MM.1S (cell line): ENCODE data around the gene FUS.

Source experiments
- CTCF ChIP-seq: fragments of 300-600 bp; sonication (generic); IDR thresholded peaks from 2 replicates; pipeline ENCODE4 v1.5.1; 2016; ENCODE audit warnings: antibody characterized with exemption, low read length, mixed read lengths
- EZH2 ChIP-seq: fragments of 300-600 bp; sonication (generic); optimal IDR thresholded peaks from 2 replicates; pipeline ENCODE3; 2017; ENCODE audit warnings: low read depth, mild to moderate bottlenecking, antibody characterized with exemption, low read length, mixed read lengths
- EZH2phosphoT487 ChIP-seq: fragments of 300-600 bp; sonication (generic); IDR thresholded peaks from 2 replicates; pipeline ENCODE4 v1.6.1; 2018; ENCODE audit warnings: antibody characterized with exemption, low read length

GRCh38 chr16:31183432-31184428 lies 3.8 kb downstream of the FUS start:
- no peak for TF ChIP-seq CTCF
- no peak for TF ChIP-seq EZH2
- TF ChIP-seq EZH2phosphoT487 = no peak
